GM13977 (cell line): Measurements from ENCODE around the gene ANKRD63.
A peak's percentile ranks its signal among the peaks of the same experiment; 100 is the strongest.

ENCODE experiments used
- DNase-seq: peaks from one replicate; pipeline ENCODE4 v3.0.0; 2012; ENCODE audit warnings: low spot score
- in situ Hi-C: fragments of 300-500 bp; cut with MboI; formaldehyde crosslinking; loops from one replicate; pipeline ENCODE4 v1.12.0; 2022; ENCODE audit warnings: low sequenced_read_pairs, low pct_unique_long_range_greater_than_20kb, mixed read lengths, inconsistent platforms; ENCODE audit not compliant: unreplicated experiment
- TF ChIP-seq, protein P1 (sequence below): IDR thresholded peaks from 2 replicates; pipeline ENCODE4 v1.5.1; 2012; ENCODE audit warnings: mild to moderate bottlenecking, control low read depth; ENCODE audit not compliant: insufficient read depth; ENCODE audit errors: extremely low read depth, missing control alignments

ANKRD63 gene

DNA sequence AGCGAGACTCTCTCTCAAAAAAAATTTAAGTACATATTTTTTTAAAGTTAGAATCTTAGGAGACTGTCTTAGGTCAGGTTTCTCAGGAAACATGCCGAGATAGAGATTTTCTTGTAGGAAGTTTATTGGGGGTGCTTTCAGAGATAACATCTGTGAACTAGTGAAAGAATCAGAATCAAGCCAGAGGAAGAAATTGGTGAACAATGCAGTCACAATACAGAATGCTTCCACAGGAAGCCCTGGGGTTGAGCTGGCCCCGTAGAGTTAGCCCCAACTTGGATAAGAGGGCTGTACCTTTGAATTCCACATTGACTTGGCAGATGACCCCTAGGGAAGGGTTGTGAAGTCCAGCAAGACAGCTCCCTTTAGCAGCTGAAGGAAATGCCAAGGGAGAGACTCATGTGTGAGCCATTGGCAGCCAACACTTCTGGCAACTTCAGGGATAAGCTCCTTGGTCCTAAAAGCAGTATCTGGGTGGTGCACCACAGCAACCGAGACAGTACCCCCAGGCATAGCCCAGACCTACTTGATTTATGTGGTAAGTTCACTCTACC, 31.9 kb upstream of the ANKRD63 start:
- DNase-seq = no peak
- in situ Hi-C loops = no loop called here
- TF ChIP-seq, protein P1, sequence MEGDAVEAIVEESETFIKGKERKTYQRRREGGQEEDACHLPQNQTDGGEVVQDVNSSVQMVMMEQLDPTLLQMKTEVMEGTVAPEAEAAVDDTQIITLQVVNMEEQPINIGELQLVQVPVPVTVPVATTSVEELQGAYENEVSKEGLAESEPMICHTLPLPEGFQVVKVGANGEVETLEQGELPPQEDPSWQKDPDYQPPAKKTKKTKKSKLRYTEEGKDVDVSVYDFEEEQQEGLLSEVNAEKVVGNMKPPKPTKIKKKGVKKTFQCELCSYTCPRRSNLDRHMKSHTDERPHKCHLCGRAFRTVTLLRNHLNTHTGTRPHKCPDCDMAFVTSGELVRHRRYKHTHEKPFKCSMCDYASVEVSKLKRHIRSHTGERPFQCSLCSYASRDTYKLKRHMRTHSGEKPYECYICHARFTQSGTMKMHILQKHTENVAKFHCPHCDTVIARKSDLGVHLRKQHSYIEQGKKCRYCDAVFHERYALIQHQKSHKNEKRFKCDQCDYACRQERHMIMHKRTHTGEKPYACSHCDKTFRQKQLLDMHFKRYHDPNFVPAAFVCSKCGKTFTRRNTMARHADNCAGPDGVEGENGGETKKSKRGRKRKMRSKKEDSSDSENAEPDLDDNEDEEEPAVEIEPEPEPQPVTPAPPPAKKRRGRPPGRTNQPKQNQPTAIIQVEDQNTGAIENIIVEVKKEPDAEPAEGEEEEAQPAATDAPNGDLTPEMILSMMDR = no peak

DNA sequence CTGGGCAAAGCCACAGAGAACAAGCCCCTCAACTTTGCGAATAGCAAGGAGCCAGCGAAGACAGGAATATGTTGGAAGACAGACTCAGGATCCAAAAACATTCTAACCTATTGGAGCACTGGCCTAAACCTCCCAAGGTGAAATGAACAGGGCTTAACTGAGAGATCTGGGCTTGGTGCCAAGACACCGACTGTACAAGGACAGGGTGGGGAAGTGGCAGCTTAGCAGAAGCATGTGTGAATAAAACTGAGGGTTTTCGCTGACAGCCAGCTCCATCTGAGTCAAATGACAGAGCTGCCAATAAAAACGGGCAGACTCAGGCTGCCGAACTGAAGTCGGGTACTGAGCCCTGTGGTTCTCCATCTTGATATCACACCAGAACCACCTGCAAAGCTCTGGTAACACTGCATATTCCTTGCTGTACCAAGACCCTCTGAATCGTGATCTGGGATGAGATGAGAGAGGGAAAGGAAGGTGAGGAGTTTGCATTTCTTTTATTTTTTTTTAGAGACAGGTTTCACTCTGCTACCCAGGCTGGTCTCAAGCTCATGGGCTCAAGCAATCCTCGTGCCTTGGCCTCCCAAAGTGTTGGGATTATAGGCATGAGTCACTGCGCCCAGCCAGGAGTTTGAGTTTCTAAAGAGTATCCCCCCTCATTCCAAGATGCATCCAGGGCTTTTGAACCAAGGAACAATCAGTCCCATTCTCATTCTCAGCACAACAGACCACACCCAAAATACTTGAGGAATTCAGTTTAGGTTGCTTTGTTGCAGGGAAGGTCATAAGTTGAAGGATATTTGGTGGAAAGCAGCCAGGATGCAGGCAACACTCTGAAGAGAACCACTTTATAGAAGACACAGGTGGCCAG, 30.9 kb upstream of the ANKRD63 start:
- DNase-seq = no peak
- TF ChIP-seq, protein P1 = no peak
- in situ Hi-C loops = no loop called here

DNA sequence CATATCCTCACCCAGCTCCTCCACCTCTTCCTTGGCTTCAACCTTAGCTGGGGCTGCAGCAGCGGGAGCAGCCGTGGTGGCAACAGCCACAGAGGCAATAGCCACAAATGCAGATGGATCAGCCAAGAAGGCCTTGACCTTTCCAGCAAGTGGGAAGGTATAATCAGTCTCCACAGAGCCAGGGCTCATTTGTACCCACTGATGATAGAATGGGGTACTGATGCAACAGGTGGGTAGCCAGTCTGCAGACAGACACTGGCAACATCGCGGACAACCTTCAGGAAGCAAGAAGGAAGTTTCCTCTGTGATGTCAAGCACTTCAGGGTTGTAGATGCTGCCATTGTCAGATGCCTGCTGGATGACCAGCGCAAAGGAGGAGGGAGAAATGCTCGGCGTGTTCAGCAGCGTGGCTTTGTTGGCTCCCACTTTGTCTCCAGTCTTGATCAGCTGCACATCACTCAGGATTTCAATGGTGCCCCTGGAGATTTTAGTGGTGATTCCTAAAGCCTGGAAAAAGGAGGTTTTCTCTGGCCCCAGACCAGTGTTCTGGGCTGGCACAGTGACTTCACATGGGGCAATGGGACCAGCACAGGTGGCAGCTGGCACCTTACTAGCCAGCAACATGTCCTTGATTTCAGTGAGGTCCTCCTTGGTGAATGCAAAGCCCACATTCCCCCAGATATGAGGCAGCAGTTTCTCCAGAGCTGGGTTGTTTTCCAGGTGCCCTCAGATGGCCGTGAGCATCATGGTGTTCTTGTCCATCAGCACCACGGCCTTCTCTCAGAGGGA, 29.7 kb upstream of the ANKRD63 start:
- DNase-seq = no peak
- TF ChIP-seq, protein P1 = no peak
- in situ Hi-C loops = no loop called here

DNA sequence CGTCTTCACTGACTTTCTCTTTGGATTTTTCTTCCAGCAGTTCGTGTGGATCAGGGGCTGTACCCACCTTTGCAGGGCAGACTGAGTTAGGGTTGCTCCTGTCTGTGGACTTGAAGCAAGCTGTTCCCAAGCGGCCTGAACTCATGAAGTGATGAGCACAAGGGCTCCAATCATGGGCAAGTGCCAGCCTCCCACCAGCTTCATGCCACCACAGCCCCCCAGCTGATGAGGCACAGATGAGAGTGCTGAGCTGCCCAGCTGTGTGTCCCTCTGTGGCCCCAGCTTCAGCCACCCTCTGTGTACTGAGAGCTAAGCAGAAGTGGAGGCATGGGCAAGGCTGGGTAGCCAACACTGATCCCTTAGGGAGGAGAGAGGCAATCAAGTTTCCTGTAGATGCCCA, 28.1 kb upstream of the ANKRD63 start:
- DNase-seq = no peak
- in situ Hi-C loops = no loop called here

DNA sequence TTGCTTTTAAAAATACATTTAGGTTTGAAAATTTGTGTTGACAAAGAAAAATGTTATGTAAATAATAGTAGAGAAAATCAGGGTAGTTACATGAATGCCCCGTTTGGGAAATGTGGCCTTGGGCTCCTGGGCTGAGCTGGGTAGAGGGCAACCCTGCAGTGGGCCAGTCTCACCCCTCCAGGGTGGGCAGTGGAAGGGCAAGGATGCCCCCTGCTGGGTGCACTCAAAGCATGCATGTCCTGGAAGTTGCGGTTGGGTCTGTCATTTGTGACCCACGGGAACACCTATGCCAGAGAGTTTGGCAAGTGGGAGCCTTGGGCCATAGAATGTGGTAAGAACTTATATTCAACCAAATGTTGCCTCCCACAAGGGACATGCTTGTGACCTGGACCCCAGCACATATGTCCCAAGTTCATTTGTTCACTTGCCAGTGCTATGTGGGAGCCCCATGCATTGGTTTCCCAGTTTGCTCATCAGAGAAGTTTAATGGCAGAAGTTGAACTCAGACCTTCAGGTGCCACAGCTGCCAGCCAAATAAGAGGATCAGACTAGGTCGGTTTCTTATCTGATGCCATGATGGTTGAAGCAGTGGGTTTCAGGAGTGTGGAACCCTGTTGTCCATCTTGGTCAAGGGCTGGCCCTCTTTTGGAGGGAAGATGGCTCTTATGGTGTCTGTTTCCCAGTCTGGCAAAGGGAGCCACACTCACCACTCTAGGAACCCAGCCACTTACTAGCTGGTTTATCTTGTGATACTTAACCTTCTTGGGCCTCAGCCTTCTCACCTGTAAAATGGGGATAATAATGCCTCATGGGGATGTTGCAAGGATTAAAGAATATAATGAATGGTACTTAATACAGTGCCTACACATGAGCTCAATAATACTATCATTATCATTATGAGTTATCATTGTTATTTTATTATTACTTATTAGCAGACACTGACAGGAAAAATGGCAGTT, 27.4 kb upstream of the ANKRD63 start:
- TF ChIP-seq, protein P1 = peak; percentile 79
- DNase-seq = peak; percentile 53
- in situ Hi-C loops = no loop called here

More for the DNA sequence above, 28.1 kb upstream of the ANKRD63 start:
- TF ChIP-seq, protein P1 = no peak
